ENCODE measurements around the gene NEAT1. TPM values are rescaled to one million over a fixed set of nuclear protein-coding genes. Genes with fewer than 3 reads are reported as not detected.

The NEAT1 gene
- total and polyA plus RNA-seq, 2 experiments from 2014 or later, result 5.3 to 7.2 TPM

GRCh38 chr11:65416341-65416824 lies 6.2 kb upstream of the NEAT1 start:
- Histone ChIP-seq H3K36me3 (ENCODE audit: insufficient read depth) (no peaks in the 10 kb centered on the region), H3K27ac (ENCODE audit: low read depth) (no peak overlapping the region), H3F3A (replicated peaks; ENCODE audit: low read depth) (peaks cover 28% of the 10 kb centered on the region), H3K4me2 (peak overlapping the region; percentile 74), H3K9me2 (ENCODE audit: insufficient read depth) (no peaks in the 10 kb centered on the region), H3K27me3 (ENCODE audit: insufficient read depth) (no peaks in the 10 kb centered on the region), H3K4me1 (ENCODE audit: insufficient read depth) (peaks cover 48% of the 10 kb centered on the region), H4K20me1 (replicated peaks; ENCODE audit: insufficient read depth) (no peaks in the 10 kb centered on the region), H3K4me3 (peak overlapping the region; percentile 40; the same call in 1 of the 2 replicates), H2AFZ (peak overlapping the region; percentile 91; the same call in 1 of the 2 replicates), H3K79me2 (replicated peaks; ENCODE audit: insufficient read depth) (0 out of 2 replicates have a peak, but pooled peaks cover 2% of the 10 kb centered on the region)
- Mint-ChIP-seq H3K9me3 (no peaks in the 10 kb centered on the region), H3K27me3 (ENCODE audit: insufficient read depth, low read depth, poor library complexity) (peaks cover 29% of the 10 kb centered on the region), H3K36me3 (ENCODE audit: low read depth) (no peaks in the 10 kb centered on the region; the same call in 2 of the 3 replicates), H3K27ac (no peak overlapping the region), H3K4me3 (peak overlapping the region; percentile 26; the same call in 2 of the 3 replicates), H3K4me1 (peaks cover 52% of the 10 kb centered on the region)
- ATAC-seq (peak; percentile 59), DNase-seq (ENCODE audit: low spot score) (peak; percentile 89)
- 0 out of 2 replicates have a peak, but pooled peaks have one; percentile 21 for TF ChIP-seq POLR2AphosphoS5 (IDR thresholded peaks at IDR 0.05; ENCODE audit: low read depth)
- TF ChIP-seq, protein P1, sequence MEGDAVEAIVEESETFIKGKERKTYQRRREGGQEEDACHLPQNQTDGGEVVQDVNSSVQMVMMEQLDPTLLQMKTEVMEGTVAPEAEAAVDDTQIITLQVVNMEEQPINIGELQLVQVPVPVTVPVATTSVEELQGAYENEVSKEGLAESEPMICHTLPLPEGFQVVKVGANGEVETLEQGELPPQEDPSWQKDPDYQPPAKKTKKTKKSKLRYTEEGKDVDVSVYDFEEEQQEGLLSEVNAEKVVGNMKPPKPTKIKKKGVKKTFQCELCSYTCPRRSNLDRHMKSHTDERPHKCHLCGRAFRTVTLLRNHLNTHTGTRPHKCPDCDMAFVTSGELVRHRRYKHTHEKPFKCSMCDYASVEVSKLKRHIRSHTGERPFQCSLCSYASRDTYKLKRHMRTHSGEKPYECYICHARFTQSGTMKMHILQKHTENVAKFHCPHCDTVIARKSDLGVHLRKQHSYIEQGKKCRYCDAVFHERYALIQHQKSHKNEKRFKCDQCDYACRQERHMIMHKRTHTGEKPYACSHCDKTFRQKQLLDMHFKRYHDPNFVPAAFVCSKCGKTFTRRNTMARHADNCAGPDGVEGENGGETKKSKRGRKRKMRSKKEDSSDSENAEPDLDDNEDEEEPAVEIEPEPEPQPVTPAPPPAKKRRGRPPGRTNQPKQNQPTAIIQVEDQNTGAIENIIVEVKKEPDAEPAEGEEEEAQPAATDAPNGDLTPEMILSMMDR (conservative IDR thresholded peaks at IDR 0.05; ENCODE audit: low read depth in 2 of 2), result peak; percentile 81 to 96
- no peak for TF ChIP-seq EZH2phosphoT487 (IDR thresholded peaks at IDR 0.05; ENCODE audit: unreplicated experiment)

DNA sequence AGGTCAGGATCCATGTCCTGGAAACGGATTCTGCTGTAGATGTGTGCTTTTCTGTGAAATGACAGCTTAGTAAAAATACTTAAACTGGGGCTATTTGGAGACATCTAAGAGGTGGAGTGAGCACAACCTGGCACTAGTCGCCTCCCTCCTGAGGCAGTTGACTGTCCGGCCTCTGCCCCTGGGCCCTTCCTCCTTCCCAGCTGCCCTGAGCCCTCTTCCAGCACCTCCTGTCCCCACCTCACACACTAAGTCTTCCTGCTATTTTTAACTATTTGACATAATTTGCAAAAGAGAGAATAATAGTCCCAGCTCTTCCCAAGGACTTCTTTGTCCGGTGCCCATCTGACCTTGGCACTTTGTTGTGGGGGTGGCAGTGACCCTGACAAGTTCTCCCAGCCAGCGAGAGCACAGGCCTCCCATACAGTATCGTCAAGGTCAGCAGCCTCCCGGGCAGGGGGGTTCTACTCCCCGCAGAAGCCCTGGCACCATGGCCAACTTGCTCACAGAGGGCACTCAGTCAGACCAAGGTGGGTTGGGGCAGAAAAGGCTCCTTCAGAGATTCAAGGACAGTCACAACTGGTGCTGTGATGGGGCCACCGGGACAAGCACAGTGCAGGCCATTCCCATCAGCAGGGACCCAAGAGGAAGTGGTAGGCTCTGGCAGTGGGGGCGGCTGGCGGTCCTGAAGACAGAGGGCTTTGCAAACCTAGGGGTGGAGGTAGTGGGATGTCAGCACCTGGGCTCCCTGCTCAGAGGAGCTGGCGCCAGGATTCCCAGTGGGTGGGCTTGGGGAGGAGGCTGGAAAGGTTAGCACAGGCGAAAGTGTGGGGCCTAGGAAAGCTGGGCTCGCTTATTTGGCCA lies 5.5 kb upstream of the NEAT1 start:
- Mint-ChIP-seq H3K36me3 (ENCODE audit: low read depth) (no peaks in the 10 kb centered on the region; the same call in 2 of the 3 replicates), H3K4me3 (peak overlapping the region; percentile 1; the same call in 1 of the 3 replicates), H3K9me3 (no peaks in the 10 kb centered on the region), H3K4me1 (peaks cover 57% of the 10 kb centered on the region), H3K27me3 (ENCODE audit: insufficient read depth, low read depth, poor library complexity) (peaks cover 29% of the 10 kb centered on the region), H3K27ac (peak overlapping the region; percentile 21; the same call in 1 of the 2 replicates)
- peak overlapping the region; percentile 91; the same call in 1 of the 2 replicates for H2AFZ ChIP-seq
- H3K79me2 ChIP-seq (replicated peaks; ENCODE audit: insufficient read depth), result 0 out of 2 replicates have a peak, but pooled peaks cover 2% of the 10 kb centered on the region
- H3K27ac ChIP-seq (ENCODE audit: low read depth), result no peak overlapping the region
- ATAC-seq (no peak), DNase-seq (ENCODE audit: low spot score) (no peak)
- TF ChIP-seq ZNF114 (CRISPR knock-in tag; IDR thresholded peaks at IDR 0.05), result no peak
- no peak for TF ChIP-seq EZH2 (IDR thresholded peaks at IDR 0.05; ENCODE audit: low read depth, unreplicated experiment)
- no peak for TF ChIP-seq JUNB (IDR thresholded peaks at IDR 0.05; ENCODE audit: unreplicated experiment)
- TF ChIP-seq NANOG (IDR thresholded peaks at IDR 0.05; ENCODE audit: borderline replicate concordance), result no peak
- TF ChIP-seq CREB1 (CRISPR knock-in tag; IDR thresholded peaks at IDR 0.05; ENCODE audit: low read depth), result no peak
- no peak for TF ChIP-seq STAT1 (IDR thresholded peaks at IDR 0.05; ENCODE audit: unreplicated experiment)
- TF ChIP-seq POLR2AphosphoS5 (IDR thresholded peaks at IDR 0.05; ENCODE audit: low read depth), result no peak
- TF ChIP-seq ZNF331 (CRISPR knock-in tag; IDR thresholded peaks at IDR 0.05; ENCODE audit: low read depth), result no peak
- TF ChIP-seq, protein P1 (conservative IDR thresholded peaks at IDR 0.05; ENCODE audit: low read depth in 2 of 2), result no peak
- TF ChIP-seq EZH2phosphoT487 (IDR thresholded peaks at IDR 0.05; ENCODE audit: unreplicated experiment), result no peak
- peaks cover 53% of the 10 kb centered on the region for H3K4me1 ChIP-seq (ENCODE audit: insufficient read depth)
- no peaks in the 10 kb centered on the region for H4K20me1 ChIP-seq (replicated peaks; ENCODE audit: insufficient read depth)
- H3K9me2 ChIP-seq (ENCODE audit: insufficient read depth), result no peaks in the 10 kb centered on the region
- H3K27me3 ChIP-seq (ENCODE audit: insufficient read depth), result no peaks in the 10 kb centered on the region
- H3K4me3 ChIP-seq, result peak overlapping the region; percentile 40; the same call in 1 of the 2 replicates
- no peaks in the 10 kb centered on the region for H3K36me3 ChIP-seq (ENCODE audit: insufficient read depth)
- H3K4me2 ChIP-seq, result peak overlapping the region; percentile 74
- peaks cover 28% of the 10 kb centered on the region for H3F3A ChIP-seq (replicated peaks; ENCODE audit: low read depth)

Measured in GM23338 (cell line).